HepG2 (cell line): Measurements from ENCODE around the gene TP53TG5. TPM values are rescaled to one million over a fixed set of nuclear protein-coding genes. Genes with fewer than 3 reads are reported as not detected.

Experiments used
- ATAC-seq: fragments of 200-7000 bp; cut with Tn5 transposase; 3 replicates; pipeline ENCODE4 v1.9.1; 2020; ENCODE audit warnings: mild to moderate bottlenecking, moderate library complexity
- BruUV-seq: library from RNA; stranded (reverse); fragments of 400-500 nt; replicated peaks from 2 replicates; lab custom pipeline; 2021; lab: Mats Ljungman, UMichigan
- CTCF ChIA-PET: fragments of 300-600 bp; formaldehyde crosslinking; extraction: SDS; loops from one replicate; lab custom pipeline; 2021; ENCODE audit warnings: low total read pairs, inconsistent platforms, low intra/inter-chr PET ratio; lab: Yijun Ruan, JAX
- POLR2A ChIA-PET: fragments of 350-600 bp; sonication (Branson Sonifier 250); formaldehyde crosslinking; loops from one replicate; lab custom pipeline; 2020; ENCODE audit warnings: antibody characterized with exemption, inconsistent platforms; lab: Yijun Ruan, JAX
- DNase-seq: peaks from one replicate; pipeline ENCODE4 v3.0.0-alpha.2; 2015; ENCODE audit warnings: low spot score
- FAIRE-seq: peaks from 3 replicates; lab custom pipeline; 2011; peaks lifted over from hg19 to GRCh38; lab: Jason Lieb, UNC
- H2AFZ ChIP-seq: one replicate; pipeline ENCODE4 v1.6.1; 2011; ENCODE audit warnings: low read length, inconsistent platforms
- H3K27ac ChIP-seq: fragments of 300-600 bp; 3 replicates; pipeline ENCODE4 v1.8.0; 2011; ENCODE audit warnings: mixed run types, mild to moderate bottlenecking, mixed read lengths, low read length, inconsistent platforms; ENCODE audit not compliant: insufficient read depth; ENCODE audit errors: extremely low read length
- H3K27me3 ChIP-seq, 2 experiments: fragments of 200-600 bp in 1 of 2; 2 replicates in 1 of 2; 3 replicates in 1 of 2; pipeline versions ENCODE4 v1.6.0 to v1.8.0; 2011; ENCODE audit warnings: low read length in 2 of 2, mild to moderate bottlenecking in 2 of 2, moderate library complexity in 2 of 2, inconsistent platforms in 1 of 2; ENCODE audit not compliant: insufficient read depth in 2 of 2, control insufficient read depth in 1 of 2
- H3K36me3 ChIP-seq, 2 experiments: fragments of 200-600 bp in 1 of 2; replicated peaks in 1 of 2; 2 replicates in 1 of 2; 3 replicates in 1 of 2; pipeline versions ENCODE4 v1.5.1 to v1.8.0; 2011; ENCODE audit warnings: low read length in 2 of 2, inconsistent platforms in 1 of 2; ENCODE audit not compliant: insufficient read depth in 2 of 2, control insufficient read depth in 1 of 2
- H3K4me1 ChIP-seq: 2 replicates; pipeline ENCODE4 v1.5.1; 2012; ENCODE audit warnings: low read length, inconsistent platforms; ENCODE audit not compliant: insufficient read depth
- H3K4me2 ChIP-seq: 2 replicates; pipeline ENCODE4 v1.6.0; 2011; ENCODE audit warnings: low read depth, low read length, inconsistent platforms
- H3K4me3 ChIP-seq, 3 experiments: fragments of 200-600 bp in 1 of 3; sonication (generic), shearing (Covaris generic) in 1 of 3; replicated peaks in 1 of 3; 2 replicates each; pipeline ENCODE4 v1.5.1; 2011 to 2016; ENCODE audit warnings: low read length in 3 of 3, inconsistent platforms in 2 of 3, low read depth in 2 of 3, mild to moderate bottlenecking in 2 of 3, control low read depth in 1 of 3, mixed read lengths in 1 of 3; ENCODE audit not compliant: insufficient read depth in 1 of 3
- H3K79me2 ChIP-seq: one replicate; pipeline ENCODE4 v1.6.1; 2011; ENCODE audit warnings: low read length, inconsistent platforms; ENCODE audit not compliant: insufficient read depth
- H3K9ac ChIP-seq: 2 replicates; pipeline ENCODE4 v1.6.0; 2011; ENCODE audit warnings: mild to moderate bottlenecking, low read depth, low read length, inconsistent platforms; ENCODE audit not compliant: insufficient read depth
- H3K9me3 ChIP-seq: 2 replicates; pipeline ENCODE4 v1.5.1; 2012; ENCODE audit warnings: mild to moderate bottlenecking, low read length
- H4K20me1 ChIP-seq: 2 replicates; pipeline ENCODE4 v1.6.0; 2011; ENCODE audit warnings: inconsistent platforms, mild to moderate bottlenecking, low read length, moderate library complexity; ENCODE audit not compliant: insufficient read depth
- CHD2 ChIP-seq: IDR thresholded peaks from 2 replicates; pipeline ENCODE4 v1.6.1; 2011; ENCODE audit warnings: low read depth, low read length, improper control_type of control experiment
- PCBP2 ChIP-seq: fragments of 200-400 bp; formaldehyde crosslinking; optimal IDR thresholded peaks from 2 replicates; pipeline ENCODE3; 2018; ENCODE audit warnings: low read length, low read depth; ENCODE audit not compliant: poor library complexity, severe bottlenecking
- ZNF224 ChIP-seq: sonication (generic); formaldehyde crosslinking; IDR thresholded peaks from 2 replicates; pipeline ENCODE4 v1.5.0; 2020; ENCODE audit warnings: mild to moderate bottlenecking, missing genetic modification reagents
- ZNF235 ChIP-seq: sonication (generic); formaldehyde crosslinking; IDR thresholded peaks from 2 replicates; pipeline ENCODE4 v1.8.1; 2023; ENCODE audit warnings: mild to moderate bottlenecking, missing genetic modification reagents, borderline replicate concordance
- ZNF616 ChIP-seq: sonication (generic); formaldehyde crosslinking; IDR thresholded peaks from 2 replicates; pipeline ENCODE4 v1.5.0; 2020; ENCODE audit warnings: low read depth, mild to moderate bottlenecking, missing genetic modification reagents
- ZNF782 ChIP-seq: sonication (generic); formaldehyde crosslinking; IDR thresholded peaks from 2 replicates; pipeline ENCODE4 v1.4.0; 2020; ENCODE audit warnings: missing genetic modification reagents, mild to moderate bottlenecking, borderline replicate concordance
- WGBS: methylation state at CpG from one replicate; pipeline ENCODE4 v1.1.6; 2017; ENCODE audit warnings: low lambda C conversion rate; 5-methylcytosine and 5-hydroxymethylcytosine counted together
- in situ Hi-C: cut with HindIII; loops from 2 replicates; pipeline ENCODE4 v1.10.0; 2017; ENCODE audit warnings: low pct_unique_long_range_greater_than_20kb; ENCODE audit not compliant: extremely low pct_ligation_motif_present
- intact Hi-C: fragments of 100-400 bp; cut with micrococcal nuclease; formaldehyde crosslinking; loops from one replicate; pipeline ENCODE4 v1.10.0; 2022; ENCODE audit not compliant: unreplicated experiment
- polyA plus RNA-seq, 8 experiments: library from polyadenylated mRNA; depleted of rRNA in 3 of 8; stranded (reverse) in 7 of 8; unstranded in 1 of 8; fragments of >200 nt; fragmentation: Illumina TruSeq in 4 of 8; extraction: Trizol in 4 of 8; gene quantifications; 2 replicates each; pipeline versions ENCODE4 v1.2.1 to v1.2.3, GENCODE V29; 2011 to 2016; ENCODE audit warnings: low read depth in 4 of 8, missing spikeins in 1 of 8, mixed read lengths in 1 of 8; ENCODE audit not compliant: insufficient read depth in 1 of 8
- total RNA-seq, 5 experiments: library from RNA; depleted of rRNA; stranded (reverse); fragments of >200 nt; fragmentation: Illumina TruSeq; extraction: Trizol; gene quantifications; 2 replicates each; pipeline ENCODE4 v1.2.3, GENCODE V29; 2016; ENCODE audit warnings: low read depth in 1 of 5
- TF ChIP-seq, protein P1 (sequence below): sonication (generic); formaldehyde crosslinking; conservative IDR thresholded peaks from 2 replicates; pipeline ENCODE4 v1.4.0; 2020; ENCODE audit warnings: missing genetic modification reagents
- TF ChIP-seq, protein P2 (sequence below): sonication (generic); IDR thresholded peaks from 2 replicates; pipeline ENCODE4 v1.6.1; 2016; ENCODE audit warnings: low read depth, borderline replicate concordance
- TF ChIP-seq, protein P3 (sequence below): sonication (generic); formaldehyde crosslinking; IDR thresholded peaks from 2 replicates; pipeline ENCODE4 v1.5.0; 2020; ENCODE audit warnings: mild to moderate bottlenecking, missing genetic modification reagents
- TF ChIP-seq, protein P4 (sequence below): sonication (generic); formaldehyde crosslinking; IDR thresholded peaks from 2 replicates; pipeline ENCODE4 v1.5.0; 2020; ENCODE audit warnings: missing genetic modification reagents

TP53TG5 gene
- total and polyA plus RNA-seq, 2 of the 13 experiments (the other 11 are each of a cell fraction or from before 2014, with no cell fraction given): 0.11 TPM; not detected in 1

DNA sequence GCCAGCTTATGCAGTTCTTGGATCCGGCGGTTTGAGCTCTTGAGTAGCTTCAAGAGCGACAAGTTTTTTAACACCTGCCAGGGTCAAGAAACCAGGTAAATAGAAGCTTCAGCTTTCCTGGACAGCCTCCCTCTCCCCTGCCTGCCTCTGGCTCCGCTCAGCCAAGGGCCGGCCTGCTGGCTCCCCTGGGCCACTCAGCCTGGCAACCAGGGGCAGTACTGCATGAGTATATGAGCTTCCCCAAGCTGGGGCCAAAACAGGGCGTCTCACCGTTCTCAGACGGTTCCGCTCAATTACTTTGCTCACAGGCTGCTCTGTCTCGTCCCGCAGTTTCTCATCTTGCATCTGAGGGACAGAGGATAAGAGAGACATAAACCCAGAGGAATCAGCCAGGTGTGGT, 856 bp downstream of the TP53TG5 start:
- Histone ChIP-seq H4K20me1 (no peaks in the 10 kb centered on the region), H2AFZ (no peak overlapping the region), H3K9ac (no peak overlapping the region), H3K79me2 (no peaks in the 10 kb centered on the region), H3K9me3 (no peaks in the 10 kb centered on the region), H3K27me3 (no peaks in the 10 kb centered on the region), H3K4me3 (no peak overlapping the region), H3K4me2 (no peak overlapping the region), H3K4me1 (peaks cover 8% of the 10 kb centered on the region), H3K27ac (no peak overlapping the region), H3K36me3 (no peaks in the 10 kb centered on the region; a peak in 1 of 5 replicates)
- BruUV-seq: no TSS peak
- in situ Hi-C loops (no loop called here), intact Hi-C loops (no loop called here)
- 88% methylated on average over 11 of the region's 11 CpGs for WGBS
- TF ChIP-seq PCBP2 (no peak), ZNF782 (no peak), CHD2 (no peak), ZNF616 (CRISPR knock-in tag) (no peak), ZNF224 (CRISPR knock-in tag) (no peak), ZNF235 (CRISPR knock-in tag) (no peak)
- TF ChIP-seq, protein P1, sequence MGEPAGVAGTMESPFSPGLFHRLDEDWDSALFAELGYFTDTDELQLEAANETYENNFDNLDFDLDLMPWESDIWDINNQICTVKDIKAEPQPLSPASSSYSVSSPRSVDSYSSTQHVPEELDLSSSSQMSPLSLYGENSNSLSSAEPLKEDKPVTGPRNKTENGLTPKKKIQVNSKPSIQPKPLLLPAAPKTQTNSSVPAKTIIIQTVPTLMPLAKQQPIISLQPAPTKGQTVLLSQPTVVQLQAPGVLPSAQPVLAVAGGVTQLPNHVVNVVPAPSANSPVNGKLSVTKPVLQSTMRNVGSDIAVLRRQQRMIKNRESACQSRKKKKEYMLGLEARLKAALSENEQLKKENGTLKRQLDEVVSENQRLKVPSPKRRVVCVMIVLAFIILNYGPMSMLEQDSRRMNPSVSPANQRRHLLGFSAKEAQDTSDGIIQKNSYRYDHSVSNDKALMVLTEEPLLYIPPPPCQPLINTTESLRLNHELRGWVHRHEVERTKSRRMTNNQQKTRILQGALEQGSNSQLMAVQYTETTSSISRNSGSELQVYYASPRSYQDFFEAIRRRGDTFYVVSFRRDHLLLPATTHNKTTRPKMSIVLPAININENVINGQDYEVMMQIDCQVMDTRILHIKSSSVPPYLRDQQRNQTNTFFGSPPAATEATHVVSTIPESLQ: no peak
- TF ChIP-seq, protein P2, sequence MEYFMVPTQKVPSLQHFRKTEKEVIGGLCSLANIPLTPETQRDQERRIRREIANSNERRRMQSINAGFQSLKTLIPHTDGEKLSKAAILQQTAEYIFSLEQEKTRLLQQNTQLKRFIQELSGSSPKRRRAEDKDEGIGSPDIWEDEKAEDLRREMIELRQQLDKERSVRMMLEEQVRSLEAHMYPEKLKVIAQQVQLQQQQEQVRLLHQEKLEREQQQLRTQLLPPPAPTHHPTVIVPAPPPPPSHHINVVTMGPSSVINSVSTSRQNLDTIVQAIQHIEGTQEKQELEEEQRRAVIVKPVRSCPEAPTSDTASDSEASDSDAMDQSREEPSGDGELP: no peak
- TF ChIP-seq, protein P3, sequence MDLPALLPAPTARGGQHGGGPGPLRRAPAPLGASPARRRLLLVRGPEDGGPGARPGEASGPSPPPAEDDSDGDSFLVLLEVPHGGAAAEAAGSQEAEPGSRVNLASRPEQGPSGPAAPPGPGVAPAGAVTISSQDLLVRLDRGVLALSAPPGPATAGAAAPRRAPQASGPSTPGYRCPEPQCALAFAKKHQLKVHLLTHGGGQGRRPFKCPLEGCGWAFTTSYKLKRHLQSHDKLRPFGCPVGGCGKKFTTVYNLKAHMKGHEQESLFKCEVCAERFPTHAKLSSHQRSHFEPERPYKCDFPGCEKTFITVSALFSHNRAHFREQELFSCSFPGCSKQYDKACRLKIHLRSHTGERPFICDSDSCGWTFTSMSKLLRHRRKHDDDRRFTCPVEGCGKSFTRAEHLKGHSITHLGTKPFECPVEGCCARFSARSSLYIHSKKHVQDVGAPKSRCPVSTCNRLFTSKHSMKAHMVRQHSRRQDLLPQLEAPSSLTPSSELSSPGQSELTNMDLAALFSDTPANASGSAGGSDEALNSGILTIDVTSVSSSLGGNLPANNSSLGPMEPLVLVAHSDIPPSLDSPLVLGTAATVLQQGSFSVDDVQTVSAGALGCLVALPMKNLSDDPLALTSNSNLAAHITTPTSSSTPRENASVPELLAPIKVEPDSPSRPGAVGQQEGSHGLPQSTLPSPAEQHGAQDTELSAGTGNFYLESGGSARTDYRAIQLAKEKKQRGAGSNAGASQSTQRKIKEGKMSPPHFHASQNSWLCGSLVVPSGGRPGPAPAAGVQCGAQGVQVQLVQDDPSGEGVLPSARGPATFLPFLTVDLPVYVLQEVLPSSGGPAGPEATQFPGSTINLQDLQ (CRISPR knock-in tag): no peak
- TF ChIP-seq, protein P4, sequence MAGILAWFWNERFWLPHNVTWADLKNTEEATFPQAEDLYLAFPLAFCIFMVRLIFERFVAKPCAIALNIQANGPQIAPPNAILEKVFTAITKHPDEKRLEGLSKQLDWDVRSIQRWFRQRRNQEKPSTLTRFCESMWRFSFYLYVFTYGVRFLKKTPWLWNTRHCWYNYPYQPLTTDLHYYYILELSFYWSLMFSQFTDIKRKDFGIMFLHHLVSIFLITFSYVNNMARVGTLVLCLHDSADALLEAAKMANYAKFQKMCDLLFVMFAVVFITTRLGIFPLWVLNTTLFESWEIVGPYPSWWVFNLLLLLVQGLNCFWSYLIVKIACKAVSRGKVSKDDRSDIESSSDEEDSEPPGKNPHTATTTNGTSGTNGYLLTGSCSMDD (CRISPR knock-in tag): no peak
- CTCF ChIA-PET: no interaction called here
- ATAC-seq: no peak
- FAIRE-seq: no peak
- POLR2A ChIA-PET: interaction anchor here (1.0 to 5.5 kb wide), 2 partner anchors 14 to 60 kb away, joined by 4 to 51 read pairs; partner anchors contain the start of gene SYS1
- DNase-seq: no peak
